Right atrium auricular region (tissue), 2 donors: ENCODE data around the gene KIF9. TPM values are rescaled to one million over a fixed set of nuclear protein-coding genes. Genes with fewer than 3 reads are reported as not detected.

Experiments
- total RNA-seq, 2 donors: library from RNA; depleted of rRNA; stranded (reverse); fragments of >200 nt; gene quantifications; one replicate each; pipeline ENCODE4 v1.1.0, GENCODE V29; 2016

Gene KIF9
- total RNA-seq, 2 donors from 2014 or later, result 8.8 to 10.5 TPM

Other genes starting within 250 kb of the KIF9 start
- gene SETD2, start 118.7 kb downstream of the KIF9 start, total RNA-seq, result 10 to 100 TPM; 26.8 to 34.2 TPM
- 10 to 100 TPM; 12.9 to 18.8 TPM for gene KLHL18, start 145 bp upstream of the KIF9 start, total RNA-seq
- 10 to 100 TPM; 13.7 to 18.8 TPM for gene PTPN23, start 98.2 kb upstream of the KIF9 start, total RNA-seq
- 10 to 100 TPM; 46.5 to 57.3 TPM for gene SCAP, start 193.1 kb upstream of the KIF9 start, total RNA-seq
- gene ELP6, start 230.9 kb upstream of the KIF9 start, total RNA-seq, result 10 to 100 TPM; 14.9 to 16.7 TPM